ENCODE measurements around the gene POLE3. TPM values are rescaled to one million over a fixed set of nuclear protein-coding genes. Genes with fewer than 3 reads are reported as not detected.

POLE3 gene
- total and polyA plus RNA-seq, 2 donors (not counting 3 experiments of a cell fraction or from before 2014, with no cell fraction given) = 53.8 to 68.6 TPM

- Histone ChIP-seq H4K20me1 (replicated peaks; ENCODE audit: control insufficient read depth, extremely low read depth, insufficient read depth, low read length) (no peaks in the 10 kb centered on the region), H3K79me2 (ENCODE audit: control insufficient read depth, insufficient read depth, low read length) (no peaks in the 10 kb centered on the region), H3K9me1 (replicated peaks; ENCODE audit: control insufficient read depth, extremely low read depth, insufficient read depth, low read length) (no peaks in the 10 kb centered on the region), H3K27me3 (ENCODE audit: control insufficient read depth in 2 of 2, insufficient read depth in 2 of 2, low read length in 2 of 2) (no peaks in the 10 kb centered on the region), H3K4me3 (replicated peaks in 1 of 3; ENCODE audit: insufficient read depth in 1 of 3, low read depth in 1 of 3, low read length in 3 of 3) (no peak overlapping the region), H3K9me3 (replicated peaks; ENCODE audit: control insufficient read depth, insufficient read depth, low read length) (no peaks in the 10 kb centered on the region), H3K4me2 (ENCODE audit: insufficient read depth, low read length) (no peak overlapping the region), H3K9ac (replicated peaks; ENCODE audit: extremely low read depth, insufficient read depth, low read length) (no peak overlapping the region), H3K4me1 (ENCODE audit: control insufficient read depth, extremely low read depth, insufficient read depth, low read length) (peaks cover 14% of the 10 kb centered on the region), H3K27ac (ENCODE audit: insufficient read depth, low read depth, low read length) (no peak overlapping the region), H3K36me3 (ENCODE audit: control insufficient read depth in 2 of 2, extremely low read depth in 1 of 2, insufficient read depth in 2 of 2, low read length in 2 of 2) (peaks cover 2 to 11% of the 10 kb centered on the region in 2 experiments), H2AFZ (ENCODE audit: low read depth, low read length) (no peak overlapping the region)
- intact Hi-C loops (cut with micrococcal nuclease) = no loop called here
- FAIRE-seq (no peak), DNase-seq (ENCODE audit: low read depth, low spot score) (no peak)
- dilution Hi-C loops (cut with MboI; ENCODE audit: extremely low pct_ligation_motif_present, low sequenced_read_pairs) = no loop called here
- BruUV-seq (replicated peaks) = no TSS peak
- CTCF ChIA-PET = interaction anchor here (1.5 kb wide), 1 partner anchor 8 kb away, joined by 7 read pairs; the partner anchor contains the start of gene ALAD
- TF ChIP-seq JUN (IDR thresholded peaks at IDR 0.05; ENCODE audit: borderline replicate concordance, insufficient read depth, insufficient read length, low read depth) (no peak), POLR2AphosphoS5 (IDR thresholded peaks at IDR 0.05; ENCODE audit: insufficient read depth, low read depth, low read length) (no peak), FOS (IDR thresholded peaks at IDR 0.05; ENCODE audit: borderline replicate concordance, insufficient read depth, low read length) (no peak), GATA2 (IDR thresholded peaks at IDR 0.05; ENCODE audit: insufficient read depth, insufficient read length, low read depth, low read length) (no peak), EZH2 (IDR thresholded peaks at IDR 0.05; ENCODE audit: borderline replicate concordance, low read depth, low read length, severe bottlenecking) (no peak), POLR2A (IDR thresholded peaks at IDR 0.05; ENCODE audit: low read depth, low read length) (no peak), MYC (IDR thresholded peaks at IDR 0.05; ENCODE audit: low read depth, low read length) (no peak)
- TF ChIP-seq, protein P1, sequence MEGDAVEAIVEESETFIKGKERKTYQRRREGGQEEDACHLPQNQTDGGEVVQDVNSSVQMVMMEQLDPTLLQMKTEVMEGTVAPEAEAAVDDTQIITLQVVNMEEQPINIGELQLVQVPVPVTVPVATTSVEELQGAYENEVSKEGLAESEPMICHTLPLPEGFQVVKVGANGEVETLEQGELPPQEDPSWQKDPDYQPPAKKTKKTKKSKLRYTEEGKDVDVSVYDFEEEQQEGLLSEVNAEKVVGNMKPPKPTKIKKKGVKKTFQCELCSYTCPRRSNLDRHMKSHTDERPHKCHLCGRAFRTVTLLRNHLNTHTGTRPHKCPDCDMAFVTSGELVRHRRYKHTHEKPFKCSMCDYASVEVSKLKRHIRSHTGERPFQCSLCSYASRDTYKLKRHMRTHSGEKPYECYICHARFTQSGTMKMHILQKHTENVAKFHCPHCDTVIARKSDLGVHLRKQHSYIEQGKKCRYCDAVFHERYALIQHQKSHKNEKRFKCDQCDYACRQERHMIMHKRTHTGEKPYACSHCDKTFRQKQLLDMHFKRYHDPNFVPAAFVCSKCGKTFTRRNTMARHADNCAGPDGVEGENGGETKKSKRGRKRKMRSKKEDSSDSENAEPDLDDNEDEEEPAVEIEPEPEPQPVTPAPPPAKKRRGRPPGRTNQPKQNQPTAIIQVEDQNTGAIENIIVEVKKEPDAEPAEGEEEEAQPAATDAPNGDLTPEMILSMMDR (IDR thresholded peaks at IDR 0.05; ENCODE audit: extremely low read depth in 1 of 2, insufficient read depth in 1 of 2, low read depth in 1 of 2, low read length in 2 of 2) = no peak
- TF ChIP-seq, protein P2, sequence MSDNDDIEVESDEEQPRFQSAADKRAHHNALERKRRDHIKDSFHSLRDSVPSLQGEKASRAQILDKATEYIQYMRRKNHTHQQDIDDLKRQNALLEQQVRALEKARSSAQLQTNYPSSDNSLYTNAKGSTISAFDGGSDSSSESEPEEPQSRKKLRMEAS (IDR thresholded peaks at IDR 0.05; ENCODE audit: insufficient read depth, insufficient read length) = no peak
- POLR2A ChIA-PET = no interaction called here
Observed at GRCh38 chr9:113393281-113393680, 17.2 kb downstream of the POLE3 start.
